Measurements from ENCODE around the gene CRISP1. TPM values are rescaled to one million over a fixed set of nuclear protein-coding genes. Genes with fewer than 3 reads are reported as not detected.

CRISP1 gene
- total and polyA plus RNA-seq, 10 of the 15 experiments (the other 5 are each of a cell fraction or from before 2014, with no cell fraction given), result not detected

- no peak for TF ChIP-seq FOS (IDR thresholded peaks at IDR 0.05; ENCODE audit: borderline replicate concordance, extremely low read depth, insufficient read length)
- no peak for TF ChIP-seq NR2C1 (IDR thresholded peaks at IDR 0.05)
- no peak for TF ChIP-seq EED (IDR thresholded peaks at IDR 0.05; ENCODE audit: low read depth)
These were observed 61.1 kb downstream of the CRISP1 start (continued) for GRCh38 chr6:49805246-49805645.

- in situ Hi-C loops (cut with MboI) (no loop called here), intact Hi-C loops (cut with micrococcal nuclease; ENCODE audit: unreplicated experiment) (no loop called here)
- WGBS (ENCODE audit: insufficient coverage, insufficient replicate concordance, low lambda C conversion rate, missing lambda C conversion rate), result 54% methylated on average over 8 of the region's 8 CpGs
- H3K9me3 ChIP-seq (replicated peaks; ENCODE audit: control insufficient read depth, insufficient read depth, low read length), result no peaks in the 10 kb centered on the region
- H3K4me2 ChIP-seq (ENCODE audit: control insufficient read depth, insufficient read depth), result no peak overlapping the region
- BruUV-seq (replicated peaks), result no TSS peak
- no peaks in the 10 kb centered on the region for H3K27me3 ChIP-seq (replicated peaks in 1 of 2; ENCODE audit: control insufficient read depth in 2 of 2, insufficient read depth in 2 of 2, low read length in 1 of 2)
- H3K4me1 ChIP-seq (ENCODE audit: control insufficient read depth, insufficient read depth, low read length), result no peaks in the 10 kb centered on the region
- no peaks in the 10 kb centered on the region for H3K36me3 ChIP-seq (ENCODE audit: control insufficient read depth in 2 of 2, insufficient read depth in 2 of 2, low read length in 1 of 2)
- H2AFZ ChIP-seq (ENCODE audit: control insufficient read depth, low read depth, low read length), result no peak overlapping the region
- no peaks in the 10 kb centered on the region for H4K20me1 ChIP-seq (ENCODE audit: control insufficient read depth, insufficient read depth)
- H3K27ac ChIP-seq (ENCODE audit: control insufficient read depth, insufficient read depth), result no peak overlapping the region
- CTCF ChIA-PET, result interaction anchor here (1.6 kb wide), 1 partner anchor 15 kb away, joined by 3 read pairs; the partner anchor contains the start of gene PGK2
- H3K79me2 ChIP-seq (ENCODE audit: control insufficient read depth, insufficient read depth, low read length), result no peaks in the 10 kb centered on the region
- TF ChIP-seq CHD2 (IDR thresholded peaks at IDR 0.05; ENCODE audit: borderline replicate concordance, low read depth, low read length), result no peak
- TF ChIP-seq ZBED1 (IDR thresholded peaks at IDR 0.05; ENCODE audit: borderline replicate concordance), result no peak
- TF ChIP-seq SPI1 (IDR thresholded peaks at IDR 0.05; ENCODE audit: borderline replicate concordance, insufficient read depth, low read depth, low read length), result no peak
- no peak for TF ChIP-seq LARP7 (IDR thresholded peaks at IDR 0.05)
- no peak for TF ChIP-seq SREBF2 (IDR thresholded peaks at IDR 0.05; ENCODE audit: low read length)
- no peak for TF ChIP-seq SIN3A (IDR thresholded peaks at IDR 0.05; ENCODE audit: low read depth, low read length)
- no peak for FAIRE-seq
- SMC1A ChIA-PET (ENCODE audit: uncharacterized antibody, unreplicated experiment), result no interaction called here
- RAD21 ChIA-PET (ENCODE audit: unreplicated experiment), result no interaction called here
- POLR2A ChIA-PET, result no interaction called here
- H3K4me3 ChIP-seq, result no peak overlapping the region
- no peak for DNase-seq (ENCODE audit: low read depth, low spot score)
- no peak overlapping the region for H3K9ac ChIP-seq (ENCODE audit: control insufficient read depth, insufficient read depth, low read length)
- no peak for ATAC-seq
These were observed 64.8 kb downstream of the CRISP1 start for GRCh38 chr6:49801525-49801924.
